ENCODE measurements around the gene DOCK3.

GRCh38 chr3:50637945-50638344, 36.8 kb upstream of the DOCK3 start:
- no peak for TF ChIP-seq PATZ1 (CRISPR knock-in tag; IDR thresholded peaks at IDR 0.05; ENCODE audit: borderline replicate concordance)
- no peak for TF ChIP-seq ZFP3 (CRISPR knock-in tag; IDR thresholded peaks at IDR 0.05)
- no peak for TF ChIP-seq SNAI2 (CRISPR knock-in tag; IDR thresholded peaks at IDR 0.05)
- no peak for TF ChIP-seq ZFP30 (CRISPR knock-in tag; IDR thresholded peaks at IDR 0.05)
- TF ChIP-seq CSDC2 (CRISPR knock-in tag; IDR thresholded peaks at IDR 0.05): no peak
- no peak for TF ChIP-seq RARB (CRISPR knock-in tag; IDR thresholded peaks at IDR 0.05)
- TF ChIP-seq GLIS3 (CRISPR knock-in tag; IDR thresholded peaks at IDR 0.05): no peak
- TF ChIP-seq ZNF565 (CRISPR knock-in tag; conservative IDR thresholded peaks at IDR 0.05; ENCODE audit: low read depth): no peak
- no peak for TF ChIP-seq ARNTL (CRISPR knock-in tag; IDR thresholded peaks at IDR 0.05; ENCODE audit: borderline replicate concordance, low read depth)
- no peak for TF ChIP-seq ZC3H10 (CRISPR knock-in tag; IDR thresholded peaks at IDR 0.05)
